Panc1 (cell line): Measurements from ENCODE around the gene PDE1C. TPM values are rescaled to one million over a fixed set of nuclear protein-coding genes. Genes with fewer than 3 reads are reported as not detected.

Source experiments
- ATAC-seq: fragments of 200-7000 bp; cut with Tn5 transposase; 2 replicates; pipeline ENCODE4 v1.9.1; 2020; ENCODE audit warnings: mild to moderate bottlenecking, moderate library complexity
- BruUV-seq: library from RNA; stranded (reverse); fragments of 400-500 nt; replicated peaks from 2 replicates; lab custom pipeline; 2021; lab: Mats Ljungman, UMichigan
- CTCF ChIA-PET: fragments of 300-600 bp; sonication (Branson Sonifier 250); formaldehyde crosslinking; loops from one replicate; lab custom pipeline; 2022; ENCODE audit warnings: antibody characterized with exemption; lab: Charles Lee
- POLR2A ChIA-PET: fragments of 300-600 bp; sonication (Branson Sonifier 250); formaldehyde crosslinking; loops from one replicate; lab custom pipeline; 2022; ENCODE audit warnings: antibody characterized with exemption; lab: Charles Lee
- DNase-seq: peaks from one replicate; pipeline ENCODE4 v3.0.0-alpha.2; 2010; ENCODE audit warnings: low read depth, low spot score
- H3K27ac ChIP-seq: 2 replicates; pipeline ENCODE4 v1.5.1; 2011; ENCODE audit warnings: mild to moderate bottlenecking, low read length, inconsistent platforms
- H3K27me3 ChIP-seq: fragments of 200-500 bp; sonication (Bioruptor generic); 2 replicates; pipeline ENCODE4 v1.6.0; 2014; ENCODE audit warnings: low read length, inconsistent platforms; ENCODE audit not compliant: control insufficient read depth, insufficient read depth
- H3K36me3 ChIP-seq: fragments of 200-500 bp; sonication (Bioruptor generic); 2 replicates; pipeline ENCODE4 v1.5.1; 2014; ENCODE audit warnings: inconsistent platforms, mild to moderate bottlenecking, low read length, moderate library complexity; ENCODE audit not compliant: control insufficient read depth, insufficient read depth
- H3K4me1 ChIP-seq: 2 replicates; pipeline ENCODE4 v1.5.1; 2011; ENCODE audit warnings: inconsistent platforms, mild to moderate bottlenecking, low read length, moderate library complexity; ENCODE audit not compliant: control insufficient read depth, insufficient read depth
- H3K4me3 ChIP-seq, 2 experiments: 2 replicates each; pipeline ENCODE4 v1.5.1; 2011 to 2012; ENCODE audit warnings: low read depth in 2 of 2, low read length in 2 of 2, mild to moderate bottlenecking in 2 of 2, inconsistent platforms in 1 of 2, moderate library complexity in 1 of 2
- H3K9me3 ChIP-seq: fragments of 200-500 bp; sonication (Bioruptor generic); 2 replicates; pipeline ENCODE4 v1.5.1; 2014; ENCODE audit warnings: low read depth, mild to moderate bottlenecking, inconsistent platforms, low read length, moderate library complexity; ENCODE audit not compliant: control insufficient read depth, insufficient read depth
- POLR2AphosphoS5 ChIP-seq: IDR thresholded peaks from 2 replicates; pipeline ENCODE4 v1.6.1; 2012; ENCODE audit warnings: mild to moderate bottlenecking, low read depth, low read length, moderate library complexity
- SIN3A ChIP-seq: IDR thresholded peaks from 2 replicates; pipeline ENCODE4 v1.6.1; 2012; ENCODE audit warnings: low read depth, mild to moderate bottlenecking, low read length, moderate library complexity, borderline replicate concordance; ENCODE audit not compliant: insufficient read depth
- TCF7L2 ChIP-seq: IDR thresholded peaks from 2 replicates; pipeline ENCODE4 v1.6.1; 2011; ENCODE audit warnings: mild to moderate bottlenecking, low read depth, low read length, inconsistent platforms
- in situ Hi-C: cut with HindIII; loops from 2 replicates; pipeline ENCODE4 v1.10.0; 2016; ENCODE audit warnings: low sequenced_read_pairs, low pct_unique_long_range_greater_than_20kb
- intact Hi-C: fragments of 100-400 bp; cut with micrococcal nuclease; formaldehyde crosslinking; loops from one replicate; pipeline ENCODE4 v1.10.0; 2022; ENCODE audit not compliant: unreplicated experiment
- total RNA-seq: library from RNA; stranded (reverse); gene quantifications from one replicate; pipeline ENCODE4 v1.2.1, GENCODE V29; 2021; ENCODE audit not compliant: unreplicated experiment
- TF ChIP-seq, protein P1 (sequence below): fragments of 450-650 bp; IDR thresholded peaks from 2 replicates; pipeline ENCODE4 v1.5.1; 2017; ENCODE audit warnings: mild to moderate bottlenecking
- TF ChIP-seq, protein P2 (sequence below), 2 experiments: IDR thresholded peaks; 2 replicates each; pipeline ENCODE4 v1.6.1; 2011 to 2012; ENCODE audit warnings: low read depth in 2 of 2, control low read depth in 1 of 2, low read length in 1 of 2, mild to moderate bottlenecking in 1 of 2, moderate library complexity in 1 of 2; ENCODE audit not compliant: insufficient read depth in 1 of 2

The PDE1C gene
- total RNA-seq, 1 experiment from 2014 or later: not detected

DNA sequence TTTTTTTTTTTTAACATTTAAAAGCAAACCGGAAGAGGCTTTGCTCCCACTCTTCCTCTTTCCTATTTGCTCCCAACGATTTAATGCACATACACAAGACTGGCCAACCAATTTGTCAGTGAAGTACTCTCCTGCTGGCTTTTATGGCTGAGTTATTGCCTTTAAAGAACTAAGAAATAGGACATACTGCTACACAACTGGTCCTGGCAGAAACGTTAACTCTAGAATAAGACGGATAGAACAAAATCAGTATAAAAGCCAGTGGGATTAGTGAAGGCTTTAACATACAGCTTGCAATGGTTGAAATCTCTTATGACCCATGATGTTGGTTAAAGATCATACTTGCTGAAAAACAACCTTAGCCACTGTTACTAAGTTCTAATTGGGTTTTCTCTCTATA, 47.2 kb downstream of the PDE1C start:
- POLR2A ChIA-PET: no interaction called here
- BruUV-seq: no TSS peak
- no peaks in the 10 kb centered on the region for H3K27me3 ChIP-seq
- ATAC-seq: no peak
- no peak for DNase-seq
- no peaks in the 10 kb centered on the region for H3K36me3 ChIP-seq
- no peak overlapping the region for H3K27ac ChIP-seq
- intact Hi-C loops (no loop called here), in situ Hi-C loops (no loop called here)
- no peaks in the 10 kb centered on the region for H3K4me1 ChIP-seq
- CTCF ChIA-PET: no interaction called here
- TF ChIP-seq TCF7L2 (no peak), POLR2AphosphoS5 (no peak), SIN3A (no peak)
- TF ChIP-seq, protein P1, sequence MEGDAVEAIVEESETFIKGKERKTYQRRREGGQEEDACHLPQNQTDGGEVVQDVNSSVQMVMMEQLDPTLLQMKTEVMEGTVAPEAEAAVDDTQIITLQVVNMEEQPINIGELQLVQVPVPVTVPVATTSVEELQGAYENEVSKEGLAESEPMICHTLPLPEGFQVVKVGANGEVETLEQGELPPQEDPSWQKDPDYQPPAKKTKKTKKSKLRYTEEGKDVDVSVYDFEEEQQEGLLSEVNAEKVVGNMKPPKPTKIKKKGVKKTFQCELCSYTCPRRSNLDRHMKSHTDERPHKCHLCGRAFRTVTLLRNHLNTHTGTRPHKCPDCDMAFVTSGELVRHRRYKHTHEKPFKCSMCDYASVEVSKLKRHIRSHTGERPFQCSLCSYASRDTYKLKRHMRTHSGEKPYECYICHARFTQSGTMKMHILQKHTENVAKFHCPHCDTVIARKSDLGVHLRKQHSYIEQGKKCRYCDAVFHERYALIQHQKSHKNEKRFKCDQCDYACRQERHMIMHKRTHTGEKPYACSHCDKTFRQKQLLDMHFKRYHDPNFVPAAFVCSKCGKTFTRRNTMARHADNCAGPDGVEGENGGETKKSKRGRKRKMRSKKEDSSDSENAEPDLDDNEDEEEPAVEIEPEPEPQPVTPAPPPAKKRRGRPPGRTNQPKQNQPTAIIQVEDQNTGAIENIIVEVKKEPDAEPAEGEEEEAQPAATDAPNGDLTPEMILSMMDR: no peak
- TF ChIP-seq, protein P2, sequence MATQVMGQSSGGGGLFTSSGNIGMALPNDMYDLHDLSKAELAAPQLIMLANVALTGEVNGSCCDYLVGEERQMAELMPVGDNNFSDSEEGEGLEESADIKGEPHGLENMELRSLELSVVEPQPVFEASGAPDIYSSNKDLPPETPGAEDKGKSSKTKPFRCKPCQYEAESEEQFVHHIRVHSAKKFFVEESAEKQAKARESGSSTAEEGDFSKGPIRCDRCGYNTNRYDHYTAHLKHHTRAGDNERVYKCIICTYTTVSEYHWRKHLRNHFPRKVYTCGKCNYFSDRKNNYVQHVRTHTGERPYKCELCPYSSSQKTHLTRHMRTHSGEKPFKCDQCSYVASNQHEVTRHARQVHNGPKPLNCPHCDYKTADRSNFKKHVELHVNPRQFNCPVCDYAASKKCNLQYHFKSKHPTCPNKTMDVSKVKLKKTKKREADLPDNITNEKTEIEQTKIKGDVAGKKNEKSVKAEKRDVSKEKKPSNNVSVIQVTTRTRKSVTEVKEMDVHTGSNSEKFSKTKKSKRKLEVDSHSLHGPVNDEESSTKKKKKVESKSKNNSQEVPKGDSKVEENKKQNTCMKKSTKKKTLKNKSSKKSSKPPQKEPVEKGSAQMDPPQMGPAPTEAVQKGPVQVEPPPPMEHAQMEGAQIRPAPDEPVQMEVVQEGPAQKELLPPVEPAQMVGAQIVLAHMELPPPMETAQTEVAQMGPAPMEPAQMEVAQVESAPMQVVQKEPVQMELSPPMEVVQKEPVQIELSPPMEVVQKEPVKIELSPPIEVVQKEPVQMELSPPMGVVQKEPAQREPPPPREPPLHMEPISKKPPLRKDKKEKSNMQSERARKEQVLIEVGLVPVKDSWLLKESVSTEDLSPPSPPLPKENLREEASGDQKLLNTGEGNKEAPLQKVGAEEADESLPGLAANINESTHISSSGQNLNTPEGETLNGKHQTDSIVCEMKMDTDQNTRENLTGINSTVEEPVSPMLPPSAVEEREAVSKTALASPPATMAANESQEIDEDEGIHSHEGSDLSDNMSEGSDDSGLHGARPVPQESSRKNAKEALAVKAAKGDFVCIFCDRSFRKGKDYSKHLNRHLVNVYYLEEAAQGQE (IDR thresholded peaks at IDR 0.05; ENCODE audit: insufficient read depth in 1 of 2, low read depth in 2 of 2, low read length in 1 of 2): no peak
- H3K4me3 ChIP-seq: no peak overlapping the region
- no peaks in the 10 kb centered on the region for H3K9me3 ChIP-seq

DNA sequence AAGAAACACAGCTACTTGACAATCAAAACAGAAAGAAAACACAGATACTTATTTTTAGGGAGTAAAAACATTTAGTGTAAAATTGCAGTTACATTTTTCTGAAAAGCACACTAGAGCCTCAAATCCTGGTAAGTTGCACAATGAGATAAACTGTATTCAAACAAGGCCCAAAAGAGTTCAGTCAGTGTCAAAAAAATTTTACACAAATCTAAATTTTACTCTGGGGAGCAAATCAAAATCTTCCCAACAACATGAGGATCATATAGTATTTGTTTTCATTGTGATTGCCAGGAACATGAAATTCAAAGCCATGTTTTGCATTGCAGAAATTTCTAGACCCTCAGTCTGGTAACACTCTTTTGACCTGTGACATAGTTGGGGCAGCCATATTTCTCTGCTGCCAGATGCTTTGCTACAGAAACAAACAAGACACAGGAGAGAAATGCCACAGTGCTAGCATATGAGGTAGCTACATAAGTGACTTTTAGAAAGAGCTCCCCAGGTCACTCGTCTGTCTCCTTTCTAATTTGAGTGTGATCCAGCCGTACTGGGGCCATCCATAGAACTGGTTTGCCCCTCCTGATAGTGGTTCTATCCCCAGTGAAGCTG, 49.6 kb downstream of the PDE1C start:
- ChIA-PET CTCF (no interaction called here), POLR2A (no interaction called here)
- ATAC-seq (no peak), DNase-seq (no peak)
- intact Hi-C loops (no loop called here), in situ Hi-C loops (no loop called here)
- no TSS peak for BruUV-seq
- no peaks in the 10 kb centered on the region for H3K9me3 ChIP-seq
- no peaks in the 10 kb centered on the region for H3K4me1 ChIP-seq
- no peak overlapping the region for H3K27ac ChIP-seq
- H3K36me3 ChIP-seq: no peaks in the 10 kb centered on the region
- TF ChIP-seq POLR2AphosphoS5: no peak
- TF ChIP-seq, protein P2 (IDR thresholded peaks at IDR 0.05; ENCODE audit: insufficient read depth in 1 of 2, low read depth in 2 of 2, low read length in 1 of 2): no peak
- H3K27me3 ChIP-seq: no peaks in the 10 kb centered on the region
- no peak overlapping the region for H3K4me3 ChIP-seq
